Transverse colon (tissue), 4 donors: ENCODE data around the gene COG2. TPM values are rescaled to one million over a fixed set of nuclear protein-coding genes. Genes with fewer than 3 reads are reported as not detected.
A peak's percentile ranks its signal among the peaks of the same experiment; 100 is the strongest.

Experiments used
- DNase-seq: peaks from one replicate; pipeline ENCODE4 v3.0.0-alpha.2; 2019
- H3K27ac ChIP-seq, 4 donors: fragments of 200-600 bp; sonication (generic); 2 replicates each; pipeline ENCODE4 v1.5.1; 2016 to 2018; ENCODE audit warnings: inconsistent platforms in 4 of 4
- H3K27me3 ChIP-seq: fragments of 200-600 bp; sonication (generic); 2 replicates; pipeline ENCODE4 v1.5.1; 2017; ENCODE audit warnings: inconsistent platforms
- H3K36me3 ChIP-seq, 4 donors: fragments of 200-600 bp; sonication (generic); 2 replicates each; pipeline ENCODE4 v1.5.1; 2017 to 2019; ENCODE audit warnings: inconsistent platforms in 4 of 4
- H3K4me1 ChIP-seq, 4 donors: fragments of 200-600 bp; sonication (generic); 2 replicates each; pipeline ENCODE4 v1.5.1; 2017 to 2020; ENCODE audit warnings: inconsistent platforms in 4 of 4
- H3K4me3 ChIP-seq, 4 donors: fragments of 200-600 bp; sonication (generic); 1 replicate in 1 of 4; 2 replicates in 3 of 4; pipeline versions ENCODE4 v1.5.1 to v1.6.1; 2017 to 2019; ENCODE audit warnings: inconsistent platforms in 4 of 4
- H3K9me3 ChIP-seq, 2 donors: fragments of 200-600 bp; sonication (generic); 2 replicates each; pipeline ENCODE4 v1.5.1; 2017 to 2019; ENCODE audit warnings: inconsistent platforms in 2 of 2
- CTCF ChIP-seq, 5 experiments: fragments of 200-600 bp in 3 of 5; fragments of 450-650 bp in 2 of 5; sonication (generic) in 3 of 5; IDR thresholded peaks; 1 replicate in 2 of 5; 2 replicates in 3 of 5; pipeline ENCODE4 v1.5.1; 2016 to 2017; ENCODE audit warnings: antibody characterized with exemption in 5 of 5, inconsistent platforms in 3 of 5, mild to moderate bottlenecking in 2 of 5, moderate library complexity in 1 of 5
- EP300 ChIP-seq: sonication (generic); formaldehyde crosslinking; IDR thresholded peaks from one replicate; pipeline ENCODE4 v1.6.1; 2017; ENCODE audit warnings: antibody characterized with exemption, low read depth
- POLR2A ChIP-seq: fragments of 450-650 bp; IDR thresholded peaks from one replicate; pipeline ENCODE4 v1.6.1; 2016; ENCODE audit warnings: antibody characterized with exemption, mild to moderate bottlenecking, moderate library complexity
- POLR2AphosphoS5 ChIP-seq, 3 donors: sonication (generic); formaldehyde crosslinking; IDR thresholded peaks; one replicate each; pipeline ENCODE4 v1.6.1; 2016; ENCODE audit warnings: antibody characterized with exemption in 3 of 3
- WGBS, 2 donors: methylation state at CpG; one replicate each; pipeline ENCODE4 v1.1.5; 2018; ENCODE audit warnings: low coverage in 1 of 2; 5-methylcytosine and 5-hydroxymethylcytosine counted together
- in situ Hi-C, 4 donors: fragments of 200-750 bp; cut with MboI; loops; one replicate each; pipeline versions ENCODE4 v1.15.0 to v1.15.1; 2017; ENCODE audit warnings: low sequenced_read_pairs in 3 of 4, low pct_ligation_motif_present in 1 of 4, low pct_unique_long_range_greater_than_20kb in 1 of 4
- intact Hi-C: fragments of 100-400 bp; cut with DNase I; formaldehyde crosslinking; loops from one replicate; pipeline ENCODE4 v1.15.1; 2023; ENCODE audit warnings: low total_unique reads
- total RNA-seq, 4 donors: library from RNA; depleted of rRNA; stranded (reverse); fragments of >200 nt; gene quantifications; one replicate each; pipeline ENCODE4 v1.1.0, GENCODE V29; 2016

COG2 gene
- total RNA-seq, 4 donors from 2014 or later: 14.3 to 43.3 (median 29.2) TPM

- in situ Hi-C loops (no loop called here), intact Hi-C loops (no loop called here)
- Histone ChIP-seq H3K4me3 (no peak overlapping the region), H3K9me3 (no peaks in the 10 kb centered on the region), H3K4me1 (peaks cover 14 to 26% (median 21%) of the 10 kb centered on the region in 4 donors), H3K36me3 (no peaks in the 10 kb centered on the region), H3K27me3 (no peaks in the 10 kb centered on the region), H3K27ac (no peak overlapping the region)
- DNase-seq: no peak
- TF ChIP-seq POLR2AphosphoS5 (IDR thresholded peaks at IDR 0.05): no peak
- WGBS, 2 donors: 70 to 100% methylated on average over 1 to 6 of the region's 6 CpGs
Measured at GRCh38 chr1:230641346-230641745, 935 bp upstream of the COG2 start.

GRCh38 chr1:230641900-230642262 is 400 bp upstream of the COG2 start:
- H3K27me3 ChIP-seq: no peaks in the 10 kb centered on the region
- peaks cover 14 to 28% (median 21%) of the 10 kb centered on the region in 4 donors for H3K4me1 ChIP-seq
- no peak for TF ChIP-seq EP300
- no peak for TF ChIP-seq POLR2A
- no peak for TF ChIP-seq CTCF (IDR thresholded peaks at IDR 0.05)
- TF ChIP-seq POLR2AphosphoS5 (IDR thresholded peaks at IDR 0.05): no peak
- peak overlapping the region in 2 of 4 donors; percentile 78 to 82 for H3K4me3 ChIP-seq
- in situ Hi-C loops: no loop called here
- H3K36me3 ChIP-seq: no peaks in the 10 kb centered on the region
- H3K9me3 ChIP-seq: no peaks in the 10 kb centered on the region
- peak overlapping the region in 1 of 4 donors; percentile 91 for H3K27ac ChIP-seq
- intact Hi-C loops: no loop called here
- DNase-seq: peak; percentile 10
- WGBS, 2 donors: 42% methylated on average over 18 of the region's 18 CpGs; no CpG with 5 or more reads in 1 of the 2 donors

GRCh38 chr1:230643908-230644307 is 1.6 kb downstream of the COG2 start:
- in situ Hi-C loops (no loop called here), intact Hi-C loops (no loop called here)
- peaks cover 14 to 29% (median 21%) of the 10 kb centered on the region in 4 donors for H3K4me1 ChIP-seq
- 24 to 47% methylated on average over 4 of the region's 4 CpGs for WGBS, 2 donors
- H3K9me3 ChIP-seq: no peaks in the 10 kb centered on the region
- no peak for TF ChIP-seq CTCF (IDR thresholded peaks at IDR 0.05)
- TF ChIP-seq POLR2A: peak; percentile 40
- no peak for TF ChIP-seq EP300
- TF ChIP-seq POLR2AphosphoS5 (IDR thresholded peaks at IDR 0.05): peak in 1 of 3 donors; percentile 22
- peak overlapping the region in 1 of 4 donors; percentile 78 for H3K4me3 ChIP-seq
- peak; percentile 10 for DNase-seq
- no peaks in the 10 kb centered on the region for H3K36me3 ChIP-seq
- H3K27me3 ChIP-seq: no peaks in the 10 kb centered on the region
- peak overlapping the region; percentile 86 to 92 (median 91) for H3K27ac ChIP-seq

- Histone ChIP-seq H3K36me3 (no peaks in the 10 kb centered on the region), H3K27ac (no peak overlapping the region), H3K27me3 (no peaks in the 10 kb centered on the region), H3K4me1 (peaks cover 14 to 28% (median 21%) of the 10 kb centered on the region in 4 donors), H3K9me3 (no peaks in the 10 kb centered on the region), H3K4me3 (no peak overlapping the region)
- intact Hi-C loops (no loop called here), in situ Hi-C loops (no loop called here)
- 92% methylated on average over 3 to 4 of the region's 4 CpGs for WGBS, 2 donors
- TF ChIP-seq POLR2AphosphoS5 (IDR thresholded peaks at IDR 0.05) (no peak), CTCF (IDR thresholded peaks at IDR 0.05) (no peak), POLR2A (no peak), EP300 (no peak)
- no peak for DNase-seq
Measured at GRCh38 chr1:230646710-230647302, 4.5 kb downstream of the COG2 start.

GRCh38 chr1:230647321-230647720 is 5.0 kb downstream of the COG2 start:
- 72 to 73% methylated on average over 4 to 5 of the region's 5 CpGs for WGBS, 2 donors
- Histone ChIP-seq H3K4me1 (peaks cover 14 to 25% (median 21%) of the 10 kb centered on the region in 4 donors), H3K27ac (no peak overlapping the region), H3K9me3 (no peaks in the 10 kb centered on the region), H3K36me3 (no peaks in the 10 kb centered on the region), H3K27me3 (no peaks in the 10 kb centered on the region), H3K4me3 (no peak overlapping the region)
- TF ChIP-seq POLR2AphosphoS5 (IDR thresholded peaks at IDR 0.05) (no peak), EP300 (no peak), CTCF (IDR thresholded peaks at IDR 0.05) (no peak), POLR2A (no peak)
- in situ Hi-C loops: no loop called here
- DNase-seq: no peak
- intact Hi-C loops: no loop called here
